D721Med (cell line): ENCODE data around the gene PNMA6E.

ENCODE experiments used
- DNase-seq: peaks from one replicate; pipeline ENCODE4 v3.0.0; 2011; ENCODE audit warnings: low spot score; ENCODE audit not compliant: insufficient read length
- FAIRE-seq: peaks from 2 replicates; lab custom pipeline; 2011; peaks lifted over from hg19 to GRCh38; lab: Jason Lieb, UNC
- CTCF ChIP-seq: IDR thresholded peaks from 2 replicates; pipeline ENCODE4 v1.5.1; 2012; ENCODE audit warnings: mild to moderate bottlenecking, control low read depth; ENCODE audit not compliant: insufficient read depth; ENCODE audit errors: missing control alignments

Gene PNMA6E

GRCh38 chrX:153374426-153374825, 26.7 kb downstream of the PNMA6E start:
- TF ChIP-seq CTCF, result no peak
- no peak for FAIRE-seq
- no peak for DNase-seq

GRCh38 chrX:153372949-153373348, 28.2 kb downstream of the PNMA6E start:
- FAIRE-seq (no peak), DNase-seq (no peak)
- no peak for TF ChIP-seq CTCF

- no peak for TF ChIP-seq CTCF
- no peak for FAIRE-seq
- DNase-seq, result no peak
Observed at GRCh38 chrX:153371256-153371655, 29.9 kb downstream of the PNMA6E start.

- DNase-seq, result no peak
- TF ChIP-seq CTCF, result no peak
- FAIRE-seq, result no peak
Observed at GRCh38 chrX:153370293-153371055, 30.7 kb downstream of the PNMA6E start.

- FAIRE-seq (peak; percentile 25), DNase-seq (no peak)
- TF ChIP-seq CTCF, result no peak
Observed at GRCh38 chrX:153366878-153367538, 34.1 kb downstream of the PNMA6E start.

- TF ChIP-seq CTCF, result no peak
- no peak for DNase-seq
- no peak for FAIRE-seq
Observed at GRCh38 chrX:153366119-153366518, 35.0 kb downstream of the PNMA6E start.

- no peak for DNase-seq
- no peak for TF ChIP-seq CTCF
- FAIRE-seq, result no peak
Observed at GRCh38 chrX:153365670-153366069, 35.5 kb downstream of the PNMA6E start.
